Stimulated activated CD8-positive, alpha-beta memory T cell treated with anti-CD3 and anti-CD28 coated beads, Interleukin-12 subunit alpha, Interleukin-12 subunit beta, amount 100 ng/mL, for 1 hour (primary cell): Measurements from ENCODE around the gene FMNL2.

Experiments used
- DNase-seq: peaks from one replicate; pipeline ENCODE4 v3.0.0-alpha.2; 2020; ENCODE audit warnings: low read depth

The FMNL2 gene

GRCh38 chr2:152557273-152557888 lies 222.4 kb downstream of the FMNL2 start:
- no peak for DNase-seq

- DNase-seq: no peak
Measured at GRCh38 chr2:152558158-152558984, 223.4 kb downstream of the FMNL2 start.

DNA sequence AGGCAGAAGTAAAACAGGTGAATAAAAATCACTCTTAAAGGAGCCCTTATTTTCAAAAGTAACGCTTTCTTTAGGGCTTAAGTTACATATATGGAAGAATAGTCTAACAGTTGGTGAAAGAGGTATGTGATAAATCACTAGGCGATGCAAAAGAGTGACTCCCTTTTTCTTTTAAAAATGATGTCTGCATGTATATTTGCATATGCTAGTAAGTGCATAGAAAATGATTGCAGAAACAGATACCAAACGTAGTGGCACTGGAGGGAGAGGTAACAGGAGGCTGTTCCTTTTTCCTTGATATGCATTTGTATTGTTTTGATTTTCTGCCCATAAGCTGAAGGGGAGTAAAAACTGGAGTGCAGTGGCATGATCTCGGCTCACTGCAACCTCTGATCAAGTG lies 224.0 kb downstream of the FMNL2 start:
- DNase-seq: no peak

GRCh38 chr2:152560166-152560565 lies 225.2 kb downstream of the FMNL2 start:
- DNase-seq: no peak

- no peak for DNase-seq
Measured at GRCh38 chr2:152560873-152561595, 226.1 kb downstream of the FMNL2 start.

- no peak for DNase-seq
Measured at GRCh38 chr2:152562198-152562884, 227.4 kb downstream of the FMNL2 start.

DNA sequence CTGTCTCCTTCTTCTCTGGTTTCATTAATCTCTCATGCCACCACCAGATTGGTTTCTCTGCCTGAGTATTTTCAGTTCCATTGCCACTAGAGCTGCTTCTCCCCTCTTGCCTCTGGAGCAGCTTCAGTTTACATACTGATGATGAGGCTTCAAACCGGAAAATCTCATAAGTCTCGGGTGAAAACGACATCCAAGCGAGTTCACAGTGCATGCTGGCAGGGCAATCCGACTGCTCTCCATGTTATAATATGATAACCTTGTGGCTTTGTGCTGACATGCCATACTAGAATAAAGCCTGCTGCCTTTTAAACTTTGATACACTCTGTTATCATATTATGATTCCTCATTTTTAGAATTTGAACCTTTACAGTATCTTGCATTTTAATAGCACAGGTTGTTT lies 228.8 kb downstream of the FMNL2 start:
- no peak for DNase-seq

- no peak for DNase-seq
Measured at GRCh38 chr2:152564754-152565551, 230.0 kb downstream of the FMNL2 start.

- DNase-seq: no peak
Measured at GRCh38 chr2:152565884-152566727, 231.1 kb downstream of the FMNL2 start.

DNA sequence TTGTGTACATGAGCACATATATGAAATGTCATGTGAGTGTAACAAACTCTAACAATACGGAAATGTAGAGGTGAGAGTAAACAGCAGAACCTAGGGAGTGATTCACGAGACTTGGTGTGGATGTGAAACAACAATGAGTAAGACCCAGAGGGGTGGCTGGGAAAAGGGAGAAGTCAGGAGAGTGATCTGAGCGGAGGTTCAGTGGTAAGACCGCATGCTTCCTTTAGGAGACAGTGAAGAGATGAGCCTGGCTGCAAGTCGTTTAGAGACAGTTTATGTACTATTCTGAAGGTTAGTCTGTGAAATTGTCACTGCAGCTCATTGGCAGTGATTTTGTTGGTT lies 231.7 kb downstream of the FMNL2 start:
- no peak for DNase-seq

DNA sequence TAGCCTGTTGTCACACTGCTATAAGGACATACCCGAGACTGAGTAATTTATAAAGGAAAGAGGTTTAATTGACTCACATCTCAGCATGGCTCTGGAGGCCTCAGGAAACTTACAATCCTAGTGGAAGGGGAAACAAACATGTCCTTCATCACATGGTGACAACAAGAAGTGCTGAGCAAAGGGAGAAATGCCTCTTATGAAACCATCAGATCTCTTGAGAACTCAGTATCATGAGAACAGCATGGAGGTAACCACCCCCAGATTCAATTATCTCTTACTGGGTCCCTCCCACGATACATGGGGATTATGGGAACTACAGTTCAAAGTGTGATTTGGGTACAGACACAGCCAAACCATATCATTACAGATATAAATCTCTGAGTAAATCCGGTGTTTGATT lies 233.6 kb downstream of the FMNL2 start:
- no peak for DNase-seq

- DNase-seq: no peak
Measured at GRCh38 chr2:152569186-152569585, 234.2 kb downstream of the FMNL2 start.

DNA sequence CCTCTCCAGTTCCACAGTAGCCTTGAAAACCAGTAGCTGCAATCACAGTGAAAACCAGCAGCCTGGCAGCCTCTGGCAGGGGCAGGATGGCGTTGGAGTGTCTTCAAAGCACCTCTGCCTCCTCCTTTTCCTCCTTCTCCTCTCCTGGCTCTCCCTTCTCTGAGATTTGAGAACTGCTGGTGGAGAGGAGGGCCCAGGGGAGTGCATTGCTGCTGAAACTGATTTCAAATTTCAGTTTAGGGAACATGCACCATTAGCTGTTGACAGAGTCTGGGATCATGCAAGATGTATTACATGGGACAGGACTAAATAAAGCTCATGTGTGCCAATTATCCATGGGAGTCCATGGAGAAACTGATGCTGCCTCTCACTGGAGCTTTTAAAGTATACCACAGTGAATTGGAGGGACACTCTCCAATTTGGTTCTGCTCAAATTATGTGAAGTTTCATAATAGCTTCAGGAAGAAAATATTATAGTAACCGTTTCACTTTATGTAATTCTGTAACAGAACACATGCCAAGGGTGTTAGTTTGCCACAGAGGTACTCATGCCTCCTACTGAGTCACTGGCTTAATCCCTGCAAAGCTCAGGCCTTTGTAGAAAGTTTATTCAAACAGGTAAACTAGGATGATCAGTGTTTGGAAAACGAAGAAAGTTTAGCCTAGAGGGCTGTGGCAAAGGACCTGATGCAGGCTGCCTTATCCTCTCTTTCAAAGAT lies 236.2 kb downstream of the FMNL2 start:
- no peak for DNase-seq

- DNase-seq: no peak
Measured at GRCh38 chr2:152572031-152572430, 237.1 kb downstream of the FMNL2 start.

DNA sequence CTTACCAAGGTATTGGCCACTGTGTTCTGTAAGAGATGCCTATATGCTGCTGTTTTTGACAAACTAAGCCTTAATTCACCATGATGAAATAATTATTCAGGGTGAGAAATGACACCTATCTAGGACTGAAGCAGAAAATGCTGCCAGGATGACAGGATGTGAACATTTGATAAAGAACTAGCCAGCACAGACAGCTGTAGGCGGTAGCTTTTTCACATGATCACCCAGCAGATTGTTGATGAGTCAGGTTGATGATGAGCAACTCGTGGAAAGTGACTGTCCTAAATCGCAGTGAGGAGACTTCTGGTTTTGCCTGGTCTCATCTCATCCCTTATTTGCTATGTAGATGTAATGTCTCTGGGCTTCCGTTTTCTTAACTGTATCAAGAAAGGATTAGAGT lies 238.2 kb downstream of the FMNL2 start:
- DNase-seq: peak; percentile 8

- no peak for DNase-seq
Measured at GRCh38 chr2:152577579-152577978, 242.6 kb downstream of the FMNL2 start.

DNA sequence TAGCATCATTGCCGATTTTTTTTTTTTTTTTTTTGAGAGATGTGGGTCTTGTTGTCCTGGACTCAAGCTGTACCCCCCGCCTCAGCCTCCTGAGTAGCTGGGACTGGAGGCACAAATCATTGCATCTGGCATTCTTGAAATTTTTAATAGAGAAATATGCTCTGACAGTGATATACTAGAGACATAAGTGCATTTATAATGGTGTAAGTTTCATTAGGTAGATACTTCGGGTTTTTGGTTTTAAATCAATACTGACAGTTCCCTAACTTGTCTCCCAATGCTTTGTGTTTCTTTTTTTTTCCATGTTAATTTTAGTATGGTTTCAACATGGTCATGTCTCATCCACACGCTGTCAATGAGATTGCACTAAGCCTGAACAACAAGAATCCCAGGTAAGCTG lies 243.6 kb downstream of the FMNL2 start:
- no peak for DNase-seq

GRCh38 chr2:152580714-152581113 lies 245.7 kb downstream of the FMNL2 start:
- no peak for DNase-seq

- no peak for DNase-seq
Measured at GRCh38 chr2:152581360-152581759, 246.4 kb downstream of the FMNL2 start.

GRCh38 chr2:152582081-152582480 lies 247.1 kb downstream of the FMNL2 start:
- no peak for DNase-seq
